HG02943 (cell line): ENCODE results near the gene ACACA.

Experiments
- ATAC-seq: cut with Tn5 transposase; IDR thresholded peaks from one replicate; pipeline ENCODE4 v1.9.1; 2021; ENCODE audit warnings: mild to moderate bottlenecking, low read depth, moderate library complexity; ENCODE audit not compliant: unreplicated experiment

The ACACA gene

GRCh38 chr17:37142294-37142896 is 264.2 kb downstream of the ACACA start:
- ATAC-seq, result no peak

- ATAC-seq, result no peak
Observed at GRCh38 chr17:37138571-37139120, 268.0 kb downstream of the ACACA start.

GRCh38 chr17:37137906-37138514 is 268.6 kb downstream of the ACACA start:
- no peak for ATAC-seq

GRCh38 chr17:37137070-37137610 is 269.5 kb downstream of the ACACA start:
- no peak for ATAC-seq

GRCh38 chr17:37135576-37135975 is 271.1 kb downstream of the ACACA start:
- ATAC-seq, result no peak

- ATAC-seq, result no peak
Observed at GRCh38 chr17:37134050-37134449, 272.6 kb downstream of the ACACA start.

GRCh38 chr17:37133136-37133535 is 273.5 kb downstream of the ACACA start:
- no peak for ATAC-seq

GRCh38 chr17:37131669-37132611 is 274.7 kb downstream of the ACACA start:
- no peak for ATAC-seq

- no peak for ATAC-seq
Observed at GRCh38 chr17:37130984-37131446, 275.6 kb downstream of the ACACA start.

- no peak for ATAC-seq
Observed at GRCh38 chr17:37124821-37125173, 281.8 kb downstream of the ACACA start.

- ATAC-seq, result no peak
Observed at GRCh38 chr17:37123941-37124820, 282.5 kb downstream of the ACACA start.

GRCh38 chr17:37123386-37123785 is 283.2 kb downstream of the ACACA start:
- ATAC-seq, result no peak

- ATAC-seq, result no peak
Observed at GRCh38 chr17:37121616-37122015, 285.0 kb downstream of the ACACA start.

GRCh38 chr17:37118366-37119137 is 288.1 kb downstream of the ACACA start:
- no peak for ATAC-seq

GRCh38 chr17:37117373-37118142 is 289.1 kb downstream of the ACACA start:
- no peak for ATAC-seq

- ATAC-seq, result no peak
Observed at GRCh38 chr17:37116671-37117185, 289.9 kb downstream of the ACACA start.

GRCh38 chr17:37111329-37111728 is 295.3 kb downstream of the ACACA start:
- ATAC-seq, result no peak

- ATAC-seq, result no peak
Observed at GRCh38 chr17:37110746-37111145, 295.9 kb downstream of the ACACA start.
